PC-3 (cell line): ENCODE measurements around the gene IDS.

Source experiments
- CTCF ChIP-seq: fragments of 300-600 bp; sonication (generic); conservative IDR thresholded peaks from 2 replicates; pipeline ENCODE4 v1.5.1; 2017; ENCODE audit warnings: antibody characterized with exemption, low read depth, mild to moderate bottlenecking, low read length
- EZH2phosphoT487 ChIP-seq: fragments of 300-600 bp; sonication (generic); IDR thresholded peaks from 2 replicates; pipeline ENCODE4 v1.6.1; 2018; ENCODE audit warnings: mild to moderate bottlenecking, antibody characterized with exemption, low read length, borderline replicate concordance

- TF ChIP-seq CTCF (no peak), EZH2phosphoT487 (no peak)
These were observed 26.5 kb upstream of the IDS start for GRCh38 chrX:149531599-149531998.
